ENCODE results near the gene LRRC4. TPM values are rescaled to one million over a fixed set of nuclear protein-coding genes. Genes with fewer than 3 reads are reported as not detected.

Gene LRRC4
- total and polyA plus RNA-seq, 8 donors, result 0.45 to 61.8 (median 1.1) TPM; not detected in 1

DNA sequence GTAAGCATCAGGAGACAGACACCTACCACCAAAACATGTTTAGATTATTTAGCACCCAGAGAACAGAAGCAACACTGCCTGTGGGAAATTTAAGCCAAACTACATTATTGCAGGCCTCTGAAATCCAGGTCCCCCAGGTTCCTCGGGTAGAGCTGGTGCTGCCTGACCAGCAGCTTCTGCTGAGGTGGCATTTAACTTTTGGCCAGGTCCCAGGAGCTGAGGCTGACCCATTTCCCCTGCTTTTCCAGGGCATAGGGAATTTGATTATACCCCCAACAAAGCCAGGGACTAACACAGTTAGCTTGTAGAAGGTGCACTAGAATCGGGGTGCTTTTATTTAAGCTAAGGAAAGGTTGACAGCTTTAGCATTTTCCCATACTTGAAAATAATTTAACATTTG is 4.7 kb downstream of the LRRC4 start:
- H3K4me1 ChIP-seq, result peaks cover 18 to 73% (median 30%) of the 10 kb centered on the region in 4 donors
- whole genome bisulfite sequencing, 5 donors, result 49 to 79% (median 56%) methylated on average over 1 to 2 of the region's 2 CpGs
- no peak for DNase-seq
- H3K27me3 ChIP-seq, result no peaks in the 10 kb centered on the region
- intact Hi-C loops (cut with DNase I; ENCODE audit: low total_unique reads), result no loop called here
- H3K4me3 ChIP-seq, result no peak overlapping the region
- peaks cover 3 to 15% (median 5%) of the 10 kb centered on the region in 4 donors for H3K36me3 ChIP-seq
- TF ChIP-seq POLR2A (IDR thresholded peaks at IDR 0.05) (no peak), EP300 (IDR thresholded peaks at IDR 0.05) (no peak)
- H3K27ac ChIP-seq, result no peak overlapping the region
- no peaks in the 10 kb centered on the region for H3K9me3 ChIP-seq

GRCh38 chr7:128025819-128026218 is 5.4 kb downstream of the LRRC4 start:
- peaks cover 13 to 76% (median 25%) of the 10 kb centered on the region in 4 donors for H3K4me1 ChIP-seq
- intact Hi-C loops (cut with DNase I; ENCODE audit: low total_unique reads), result no loop called here
- H3K9me3 ChIP-seq, result no peaks in the 10 kb centered on the region
- TF ChIP-seq POLR2A (IDR thresholded peaks at IDR 0.05) (no peak), POLR2AphosphoS5 (IDR thresholded peaks at IDR 0.05) (no peak)
- H3K36me3 ChIP-seq, result peaks cover 5 to 22% (median 9%) of the 10 kb centered on the region in 4 donors
- no peaks in the 10 kb centered on the region for H3K27me3 ChIP-seq
- no peak overlapping the region for H3K27ac ChIP-seq
- H3K4me3 ChIP-seq, result no peak overlapping the region
- DNase-seq, result no peak
- 72 to 94% (median 89%) methylated on average over 2 of the region's 2 CpGs for whole genome bisulfite sequencing, 5 donors

GRCh38 chr7:128025380-128025779 is 5.9 kb downstream of the LRRC4 start:
- no peak overlapping the region for H3K4me3 ChIP-seq
- H3K4me1 ChIP-seq, result peaks cover 8 to 71% (median 21%) of the 10 kb centered on the region in 4 donors
- intact Hi-C loops (cut with DNase I; ENCODE audit: low total_unique reads), result no loop called here
- no peaks in the 10 kb centered on the region for H3K27me3 ChIP-seq
- no peak for DNase-seq
- 81 to 92% (median 86%) methylated on average over 6 of the region's 6 CpGs for WGBS, 5 donors
- no peaks in the 10 kb centered on the region for H3K9me3 ChIP-seq
- H3K36me3 ChIP-seq, result peaks cover 6 to 26% (median 13%) of the 10 kb centered on the region in 4 donors
- TF ChIP-seq POLR2AphosphoS5 (IDR thresholded peaks at IDR 0.05) (no peak), EP300 (IDR thresholded peaks at IDR 0.05) (no peak), POLR2A (IDR thresholded peaks at IDR 0.05) (no peak)
- TF ChIP-seq, protein P1, sequence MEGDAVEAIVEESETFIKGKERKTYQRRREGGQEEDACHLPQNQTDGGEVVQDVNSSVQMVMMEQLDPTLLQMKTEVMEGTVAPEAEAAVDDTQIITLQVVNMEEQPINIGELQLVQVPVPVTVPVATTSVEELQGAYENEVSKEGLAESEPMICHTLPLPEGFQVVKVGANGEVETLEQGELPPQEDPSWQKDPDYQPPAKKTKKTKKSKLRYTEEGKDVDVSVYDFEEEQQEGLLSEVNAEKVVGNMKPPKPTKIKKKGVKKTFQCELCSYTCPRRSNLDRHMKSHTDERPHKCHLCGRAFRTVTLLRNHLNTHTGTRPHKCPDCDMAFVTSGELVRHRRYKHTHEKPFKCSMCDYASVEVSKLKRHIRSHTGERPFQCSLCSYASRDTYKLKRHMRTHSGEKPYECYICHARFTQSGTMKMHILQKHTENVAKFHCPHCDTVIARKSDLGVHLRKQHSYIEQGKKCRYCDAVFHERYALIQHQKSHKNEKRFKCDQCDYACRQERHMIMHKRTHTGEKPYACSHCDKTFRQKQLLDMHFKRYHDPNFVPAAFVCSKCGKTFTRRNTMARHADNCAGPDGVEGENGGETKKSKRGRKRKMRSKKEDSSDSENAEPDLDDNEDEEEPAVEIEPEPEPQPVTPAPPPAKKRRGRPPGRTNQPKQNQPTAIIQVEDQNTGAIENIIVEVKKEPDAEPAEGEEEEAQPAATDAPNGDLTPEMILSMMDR (IDR thresholded peaks at IDR 0.05), result no peak
- H3K27ac ChIP-seq, result no peak overlapping the region

DNA sequence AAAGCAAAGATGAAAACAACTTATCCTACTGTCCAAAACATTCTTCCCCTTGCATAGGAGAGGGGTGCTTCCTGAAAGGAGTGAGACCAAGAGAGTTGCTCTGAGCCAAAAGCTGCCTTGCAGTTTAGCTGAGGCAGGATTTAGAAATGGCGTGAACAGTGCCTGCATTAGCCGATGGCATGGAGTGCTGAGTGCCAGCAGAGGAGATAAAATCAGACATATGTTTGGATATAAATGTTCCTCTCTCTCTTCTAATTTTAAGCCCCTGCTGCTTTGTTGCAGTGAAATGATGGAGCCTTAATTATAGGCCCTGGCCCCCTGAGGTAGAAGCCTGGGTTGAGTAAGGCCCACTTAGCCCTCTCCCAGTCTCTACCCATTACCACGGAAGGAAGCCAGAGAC is 7.1 kb downstream of the LRRC4 start:
- H3K27ac ChIP-seq, result no peak overlapping the region
- peaks cover 8 to 27% (median 14%) of the 10 kb centered on the region in 4 donors for H3K36me3 ChIP-seq
- no peaks in the 10 kb centered on the region for H3K9me3 ChIP-seq
- intact Hi-C loops (cut with DNase I; ENCODE audit: low total_unique reads), result no loop called here
- H3K4me3 ChIP-seq, result no peak overlapping the region
- H3K4me1 ChIP-seq, result peaks cover 3 to 60% (median 16%) of the 10 kb centered on the region in 4 donors
- no peak for DNase-seq
- 93 to 97% (median 93%) methylated on average over 3 of the region's 3 CpGs for whole genome bisulfite sequencing, 5 donors
- H3K27me3 ChIP-seq, result no peaks in the 10 kb centered on the region
- no peak for TF ChIP-seq POLR2AphosphoS5 (IDR thresholded peaks at IDR 0.05)
- TF ChIP-seq, protein P1 (IDR thresholded peaks at IDR 0.05), result no peak
- TF ChIP-seq POLR2A (IDR thresholded peaks at IDR 0.05), result no peak
- no peak for TF ChIP-seq EP300 (IDR thresholded peaks at IDR 0.05)

DNA sequence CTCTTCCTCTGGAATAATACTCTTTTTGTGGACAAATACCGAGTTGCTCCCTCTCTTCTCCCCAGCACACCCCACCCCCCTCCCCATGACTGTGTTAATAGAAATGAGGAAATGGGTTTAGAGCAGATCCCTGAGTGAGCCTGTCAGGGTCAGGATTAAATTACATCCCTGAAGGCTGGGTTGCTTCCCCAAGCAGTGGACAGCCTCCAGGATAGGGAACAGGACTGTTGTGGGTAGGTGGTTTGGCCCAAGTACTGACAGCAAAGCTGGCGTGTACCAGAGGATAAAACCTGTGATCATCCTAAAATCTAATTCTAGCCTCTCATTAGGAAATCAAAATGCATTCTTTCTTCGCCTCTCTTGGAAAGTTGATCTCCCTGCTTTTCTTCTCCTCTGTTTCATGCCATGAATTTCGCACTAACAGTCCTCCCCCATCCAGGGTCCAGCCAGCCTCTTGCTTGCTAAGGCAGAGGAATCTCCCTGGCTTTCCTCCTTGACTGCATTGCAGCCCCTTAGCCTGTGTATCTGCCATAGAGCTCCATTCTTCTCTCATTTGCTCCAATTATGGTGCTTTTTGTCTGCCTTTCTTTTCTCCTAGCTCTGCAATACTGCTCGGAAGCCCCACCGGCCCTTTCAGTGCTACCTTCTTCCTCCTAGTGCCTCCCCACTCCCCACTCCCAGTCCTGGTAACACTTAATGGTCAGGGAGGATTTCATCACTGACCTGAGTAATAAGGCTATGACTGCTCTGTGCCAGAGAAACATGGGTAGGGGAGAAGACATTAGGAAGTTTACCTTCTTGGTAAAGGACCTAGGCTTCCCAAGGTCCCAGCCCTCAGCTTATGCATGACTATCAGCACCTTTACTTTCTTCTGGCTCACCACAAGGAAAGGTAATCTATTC is 8.4 kb downstream of the LRRC4 start:
- Histone ChIP-seq H3K9me3 (no peaks in the 10 kb centered on the region), H3K4me1 (peaks cover 11 to 63% (median 21%) of the 10 kb centered on the region in 4 donors), H3K27me3 (no peaks in the 10 kb centered on the region), H3K27ac (no peak overlapping the region), H3K4me3 (no peak overlapping the region), H3K36me3 (peaks cover 6 to 29% (median 12%) of the 10 kb centered on the region in 4 donors)
- intact Hi-C loops (cut with DNase I; ENCODE audit: low total_unique reads), result no loop called here
- WGBS, 5 donors, result 78 to 94% (median 89%) methylated on average over 6 of the region's 6 CpGs
- TF ChIP-seq EP300 (IDR thresholded peaks at IDR 0.05) (no peak), POLR2AphosphoS5 (IDR thresholded peaks at IDR 0.05) (no peak), POLR2A (IDR thresholded peaks at IDR 0.05) (no peak)
- TF ChIP-seq, protein P1 (IDR thresholded peaks at IDR 0.05), result no peak
- no peak for DNase-seq

All from stomach (tissue), 9 donors.